HG03097 (cell line): ENCODE results near the gene HLA-DOB.

Experiments used
- ATAC-seq: cut with Tn5 transposase; IDR thresholded peaks from one replicate; pipeline ENCODE4 v1.9.1; 2021; ENCODE audit not compliant: unreplicated experiment, low FRiP score

Gene HLA-DOB

DNA sequence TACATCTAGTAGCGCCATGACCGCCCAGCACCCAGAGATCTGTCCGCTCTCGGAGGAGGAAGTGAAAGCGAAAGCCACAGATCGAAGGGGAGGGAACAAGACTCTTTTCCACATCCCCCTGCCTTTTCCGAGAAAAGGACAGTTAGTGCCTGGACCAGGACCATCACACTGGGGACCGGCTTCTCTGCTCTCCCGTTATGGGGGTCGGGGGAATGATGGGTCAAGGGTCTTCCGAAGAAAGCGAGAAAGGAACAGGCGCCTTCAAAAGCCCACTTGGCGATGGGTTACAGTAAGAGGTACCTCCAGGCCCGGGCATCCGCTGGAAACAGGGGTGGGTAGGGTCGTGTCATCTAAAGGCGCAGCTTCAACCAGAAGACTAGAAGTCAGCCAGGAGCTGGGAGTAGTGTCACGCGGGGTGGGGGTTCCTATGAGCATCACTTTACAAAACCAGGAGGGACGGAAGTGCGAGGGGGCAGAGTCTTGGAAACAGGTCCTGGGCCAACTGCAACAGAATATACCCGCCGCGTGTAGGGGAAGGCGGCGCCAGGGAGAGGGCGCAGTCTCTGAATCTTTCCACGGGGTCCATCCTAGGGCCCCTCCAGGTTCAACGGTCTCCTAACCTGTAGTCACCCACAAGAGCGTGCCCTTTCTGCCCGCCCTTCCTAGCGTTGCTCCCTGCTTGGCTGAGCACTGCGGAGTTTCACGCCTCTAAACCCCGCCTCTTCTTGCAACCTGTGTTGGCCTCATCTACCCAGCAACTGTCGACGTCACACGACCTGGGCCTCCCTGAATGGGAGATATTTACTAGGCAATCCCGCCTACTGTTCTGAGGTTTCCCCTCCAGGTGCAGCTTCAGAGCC is 27.4 kb upstream of the HLA-DOB start, which contains the start of gene PSMB8:
TSS of gene PSMB8 (minus strand) at position 69 of the 860 bp plus-strand sequence. CDS start at position 18, 51 bp downstream.
- peak; percentile 76 for ATAC-seq

DNA sequence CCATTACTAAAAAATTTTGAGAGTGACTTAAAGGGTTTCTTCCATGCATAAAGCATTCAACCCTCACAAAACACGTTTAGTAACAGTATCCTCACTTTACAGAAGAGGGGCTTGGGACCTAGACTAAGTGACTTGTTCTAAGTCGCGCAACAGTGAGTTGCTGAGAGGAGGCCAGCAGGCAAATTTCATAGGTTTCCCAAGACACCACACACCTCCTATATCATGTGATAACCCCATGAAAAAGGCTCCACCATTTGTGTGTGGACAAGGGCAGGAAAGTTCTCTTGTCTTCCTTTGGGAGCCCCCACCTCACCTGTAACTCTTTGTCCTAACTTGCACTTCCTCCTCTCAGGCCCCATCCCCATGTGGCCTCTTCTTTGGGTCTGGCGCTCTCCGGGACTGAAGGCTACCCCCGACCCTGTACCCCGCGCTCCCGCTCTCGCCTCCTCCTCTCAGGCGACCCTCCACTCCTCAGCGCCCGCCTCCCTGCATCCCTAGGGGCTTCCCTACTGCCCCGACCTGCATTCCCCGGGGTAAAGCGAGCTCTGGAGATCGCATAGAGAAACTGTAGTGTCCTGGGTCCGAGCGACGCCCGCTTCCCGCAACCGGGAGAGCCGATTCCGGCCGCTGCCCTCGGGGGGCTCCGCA is 26.7 kb upstream of the HLA-DOB start:
- no peak for ATAC-seq

DNA sequence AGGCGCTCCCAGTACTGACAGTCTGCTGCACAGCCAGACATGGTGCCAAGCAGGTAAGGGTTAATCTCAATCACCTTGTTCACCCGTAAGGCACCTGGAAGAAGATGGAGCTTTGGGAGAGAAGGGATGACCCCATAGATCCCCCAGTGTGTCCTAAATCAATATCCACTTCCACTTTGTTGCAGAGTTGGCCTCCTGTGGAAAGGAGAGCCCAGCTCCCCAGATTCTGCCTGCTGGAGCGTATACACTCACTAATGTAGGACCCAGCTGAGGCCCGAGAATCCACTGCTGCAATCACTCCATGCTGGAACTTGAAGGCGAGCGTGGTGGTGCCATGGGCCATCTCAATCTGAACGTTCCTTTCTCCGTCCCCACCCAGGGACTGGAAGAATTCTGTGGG is 25.9 kb upstream of the HLA-DOB start:
- no peak for ATAC-seq

DNA sequence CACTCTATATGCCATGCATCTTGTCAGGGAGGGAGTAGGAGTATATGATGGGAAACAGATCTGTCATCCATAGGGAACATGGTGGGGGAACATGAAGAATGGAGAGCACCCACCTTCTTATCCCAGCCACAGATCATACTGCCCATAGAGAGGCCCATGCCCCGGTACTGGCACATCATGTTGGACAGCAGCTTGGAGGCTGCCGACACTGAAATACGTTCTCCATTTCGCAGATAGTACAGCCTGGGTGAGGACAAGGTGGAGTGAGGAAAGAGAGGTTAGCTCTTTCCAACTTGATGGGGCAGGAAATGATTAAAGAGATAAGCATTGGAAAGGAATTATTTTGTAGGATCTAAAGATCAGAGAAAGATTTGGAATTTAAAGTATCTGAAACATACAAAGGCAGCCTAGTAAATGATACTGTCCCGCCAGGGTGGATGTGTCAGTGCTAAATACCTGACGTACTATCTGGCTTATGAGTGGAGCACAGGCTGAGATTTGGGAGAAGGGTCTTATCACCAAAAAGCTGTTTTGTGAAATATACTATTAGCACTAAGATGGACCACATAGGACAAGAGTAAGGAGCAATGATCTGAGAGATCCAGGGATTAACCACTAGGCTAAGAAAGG is 25.3 kb upstream of the HLA-DOB start:
- ATAC-seq, result no peak

DNA sequence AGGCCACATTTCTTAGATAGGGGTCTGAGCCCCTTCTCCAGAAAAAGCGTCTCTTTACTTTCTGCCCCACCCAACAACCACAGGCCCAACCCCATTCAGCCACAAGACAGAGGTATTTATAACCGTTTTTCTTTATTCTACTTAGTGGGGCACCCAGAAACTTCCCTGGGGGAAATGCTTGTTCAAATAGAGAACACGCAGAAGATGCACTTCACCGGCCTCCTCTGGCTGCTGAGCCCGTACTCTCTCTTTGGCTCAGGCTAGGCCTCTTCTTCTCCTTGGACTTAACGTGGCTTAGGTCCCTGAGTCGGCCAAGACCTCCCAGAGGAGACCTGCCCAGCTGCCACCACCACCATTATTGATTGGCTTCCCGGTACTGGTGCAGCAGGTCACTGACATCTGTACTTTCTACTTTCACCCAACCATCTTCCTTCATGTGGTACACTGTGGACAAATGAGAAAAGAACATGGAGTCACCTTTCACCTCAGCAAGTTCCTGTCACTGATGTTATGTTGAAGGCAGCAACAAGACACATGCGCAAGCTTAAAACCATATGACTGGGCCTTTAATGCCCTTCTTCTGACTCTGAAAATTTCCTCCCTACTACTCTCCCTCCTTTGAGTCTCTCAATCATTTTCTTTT is 23.9 kb upstream of the HLA-DOB start:
- ATAC-seq, result no peak

DNA sequence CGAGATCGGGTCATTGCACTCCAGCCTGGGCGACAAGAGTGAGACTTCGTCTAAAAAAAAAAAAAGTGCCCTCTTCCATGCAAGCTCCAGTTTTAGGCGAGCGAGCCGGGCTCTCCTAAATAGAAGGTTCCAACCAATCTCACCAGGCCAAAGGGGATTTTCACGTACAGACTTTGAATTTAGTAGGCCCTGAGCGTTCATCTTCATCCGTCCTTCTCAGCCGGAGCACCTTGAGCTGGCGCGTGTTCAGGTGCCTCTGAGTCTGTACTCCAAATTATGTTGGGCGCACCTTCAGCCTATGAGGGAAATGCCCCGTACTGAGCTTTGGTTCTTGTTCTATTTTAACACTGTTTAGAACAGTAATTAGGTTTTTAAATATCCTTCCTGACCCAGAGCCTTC is 22.6 kb upstream of the HLA-DOB start:
- ATAC-seq, result no peak

DNA sequence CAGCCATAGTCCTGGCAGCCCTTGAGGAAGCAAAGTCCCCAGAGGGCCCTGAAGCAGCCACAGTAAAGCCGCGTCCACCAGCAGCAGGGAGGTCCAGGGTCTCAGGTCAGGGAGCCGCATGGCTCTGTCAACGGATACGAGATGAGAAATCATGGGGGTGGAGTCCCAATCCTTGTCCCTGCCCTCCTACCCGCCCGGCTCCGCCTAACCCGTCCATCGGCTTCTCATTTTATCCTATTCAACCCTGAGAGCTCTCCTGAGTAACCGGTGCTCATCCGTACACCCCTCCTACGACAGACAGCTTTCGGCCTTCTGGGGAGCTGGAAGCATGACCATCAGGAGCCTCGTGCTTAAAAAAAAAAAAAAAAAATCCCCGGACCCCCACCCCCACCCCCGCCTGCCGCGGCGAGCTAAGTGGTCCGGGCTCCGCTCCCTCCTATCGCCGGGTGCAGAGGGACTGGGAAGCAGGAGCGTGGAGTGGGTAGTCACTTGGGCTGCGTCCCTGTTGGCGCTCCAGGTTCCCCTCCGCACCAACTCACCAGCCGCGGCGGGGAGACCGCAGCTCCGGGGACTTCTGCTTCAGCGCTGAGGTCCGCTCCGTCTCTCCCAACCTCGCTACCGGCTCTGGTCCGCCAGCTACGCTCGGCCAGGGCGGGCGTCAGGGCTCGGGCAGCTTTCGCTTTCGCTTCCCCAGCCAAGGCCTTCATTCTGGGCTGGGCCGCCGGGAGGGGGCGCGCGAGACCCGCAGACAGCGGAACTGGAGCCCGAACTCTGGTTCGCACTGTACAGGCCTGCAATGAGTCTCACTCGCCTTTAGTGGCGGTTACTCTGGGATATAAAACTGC is 21.5 kb upstream of the HLA-DOB start, which contains the start of gene TAP2:
TSS of gene TAP2 (minus strand) at position 626 of the 845 bp plus-strand sequence. CDS start at position 120, 506 bp downstream.
- ATAC-seq, result peak; percentile 82

DNA sequence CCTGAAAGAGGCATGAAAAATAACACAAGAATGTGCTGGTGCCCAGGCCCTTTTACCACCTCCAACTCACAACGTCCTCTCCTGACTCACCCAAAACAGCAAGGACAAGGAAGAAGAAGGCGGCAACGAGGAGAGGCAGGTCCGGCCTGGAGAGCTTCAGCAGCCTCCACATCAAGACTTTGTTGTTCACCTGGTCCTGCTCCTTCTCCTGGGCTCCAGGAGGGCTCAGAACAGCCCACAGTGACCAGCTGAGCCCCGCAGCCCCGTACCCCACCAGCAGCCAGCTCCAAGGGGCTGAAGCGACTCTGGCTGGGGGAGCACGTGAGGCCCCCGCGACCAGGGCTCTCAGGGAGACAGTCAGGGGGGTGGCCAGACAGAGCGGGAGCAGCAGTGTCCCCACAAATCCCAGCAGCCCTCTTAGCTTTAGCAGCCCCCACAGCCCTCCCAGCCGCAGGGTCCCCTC is 20.9 kb upstream of the HLA-DOB start:
- no peak for ATAC-seq

DNA sequence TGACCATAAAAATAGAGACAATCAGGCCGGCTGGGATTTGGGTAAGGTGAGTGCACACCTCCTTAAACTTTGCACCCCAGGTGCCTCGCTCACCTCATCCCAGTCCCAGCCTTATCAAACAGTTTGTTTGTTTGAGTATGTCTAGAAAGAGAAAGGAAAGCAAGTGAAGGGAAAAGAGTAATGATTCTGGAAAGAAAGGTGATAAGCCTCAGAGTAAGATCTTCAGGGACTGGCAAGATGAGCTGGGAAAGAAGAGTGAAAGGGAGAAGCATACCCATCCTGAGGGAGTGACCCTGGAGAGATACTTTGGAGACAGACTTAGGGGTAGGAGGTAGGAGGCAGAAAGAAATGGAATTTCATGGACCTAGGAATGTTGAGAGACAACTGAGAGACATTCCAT is 20.1 kb upstream of the HLA-DOB start:
- ATAC-seq, result no peak

DNA sequence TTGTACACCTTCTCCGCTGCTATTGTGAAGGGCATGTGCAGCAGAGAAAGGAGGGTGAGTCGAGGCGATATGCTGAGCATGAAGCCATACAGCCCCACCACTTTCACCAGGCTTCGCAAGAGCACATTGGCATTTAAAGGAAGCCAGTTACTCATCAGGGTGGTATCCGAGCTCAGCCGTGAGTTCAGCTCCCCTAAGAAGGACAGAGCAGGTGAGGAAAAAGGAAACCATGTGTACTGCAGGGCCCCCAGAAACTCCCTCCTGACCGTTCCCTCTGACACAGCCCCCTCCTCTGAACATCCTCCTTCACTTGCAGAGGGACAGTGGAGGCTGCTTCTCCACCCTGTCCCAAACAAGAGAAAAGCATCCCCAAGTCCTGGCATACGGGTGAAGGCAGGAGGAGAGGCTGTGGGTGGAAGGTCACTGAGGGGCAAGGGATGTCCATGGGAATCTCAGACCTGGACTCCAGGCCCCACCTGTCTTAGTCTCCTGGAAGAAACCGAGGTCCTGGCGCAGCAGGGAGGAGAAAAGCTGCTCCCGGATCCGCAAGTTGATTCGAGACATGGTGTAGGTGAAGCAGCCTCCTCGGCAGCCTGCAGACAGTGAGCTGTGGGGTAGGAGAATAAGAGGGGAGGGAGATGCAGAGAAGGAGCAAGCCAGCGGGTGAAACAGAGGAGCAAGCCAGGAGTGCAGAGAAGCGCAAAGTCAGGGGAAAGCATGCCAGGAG is 18.5 kb upstream of the HLA-DOB start:
- no peak for ATAC-seq

DNA sequence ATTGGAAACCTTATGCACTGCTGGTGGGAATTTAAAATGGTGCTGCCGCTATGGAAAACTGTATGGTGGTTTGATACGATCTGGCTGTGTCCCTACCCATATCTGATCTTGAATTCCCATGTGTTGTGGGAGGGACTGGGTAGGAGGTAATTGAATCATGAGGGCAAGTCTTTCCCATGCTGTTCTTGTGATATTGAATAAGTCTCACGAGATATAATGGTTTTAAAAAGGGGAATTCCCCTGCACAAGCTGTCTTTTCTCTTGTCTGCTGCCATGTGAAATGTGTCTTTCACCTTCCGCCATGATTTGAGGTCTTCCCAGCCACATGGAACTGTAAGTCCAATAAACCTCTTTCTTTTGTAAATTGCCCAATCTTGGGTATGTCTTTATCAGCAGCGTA is 16.9 kb upstream of the HLA-DOB start:
- ATAC-seq, result no peak

DNA sequence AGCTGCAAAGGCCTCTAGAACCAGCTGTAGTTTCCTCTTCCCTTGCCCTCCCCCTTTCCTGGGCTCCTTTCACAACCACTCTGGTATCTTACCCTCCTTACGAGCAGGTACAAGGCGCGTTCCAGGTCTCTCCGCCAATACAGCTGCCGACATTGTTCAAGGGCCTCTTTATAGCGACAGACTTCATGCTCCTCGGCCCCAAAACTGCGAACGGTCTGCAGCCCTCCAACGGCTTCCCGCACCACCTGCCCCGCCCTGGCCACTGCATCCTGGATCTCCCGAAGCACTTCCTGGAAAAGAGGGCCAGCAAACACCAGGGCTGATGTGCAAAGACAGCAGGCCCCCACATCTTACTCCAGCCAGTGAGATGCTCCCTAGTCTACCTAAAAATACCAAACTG is 15.7 kb upstream of the HLA-DOB start:
- no peak for ATAC-seq

DNA sequence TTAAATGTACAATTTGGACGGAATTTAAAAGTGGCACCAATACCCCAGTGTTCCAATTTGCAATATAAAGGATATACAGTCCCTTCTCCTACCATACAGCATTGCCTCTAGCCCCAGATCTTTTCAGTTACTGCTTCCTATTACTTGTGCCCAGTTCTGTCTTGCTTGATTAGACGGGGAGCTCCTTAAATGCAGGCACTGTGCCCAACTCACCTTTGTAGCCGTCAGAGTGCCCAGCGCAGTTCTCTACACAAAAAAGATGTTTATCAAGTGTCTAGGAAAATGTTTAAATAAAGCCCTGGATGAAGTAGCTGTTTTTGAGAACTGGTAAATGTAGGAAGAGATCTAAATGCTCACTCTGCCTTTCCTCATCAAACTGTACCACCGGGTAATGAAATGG is 14.1 kb upstream of the HLA-DOB start:
- ATAC-seq, result no peak

DNA sequence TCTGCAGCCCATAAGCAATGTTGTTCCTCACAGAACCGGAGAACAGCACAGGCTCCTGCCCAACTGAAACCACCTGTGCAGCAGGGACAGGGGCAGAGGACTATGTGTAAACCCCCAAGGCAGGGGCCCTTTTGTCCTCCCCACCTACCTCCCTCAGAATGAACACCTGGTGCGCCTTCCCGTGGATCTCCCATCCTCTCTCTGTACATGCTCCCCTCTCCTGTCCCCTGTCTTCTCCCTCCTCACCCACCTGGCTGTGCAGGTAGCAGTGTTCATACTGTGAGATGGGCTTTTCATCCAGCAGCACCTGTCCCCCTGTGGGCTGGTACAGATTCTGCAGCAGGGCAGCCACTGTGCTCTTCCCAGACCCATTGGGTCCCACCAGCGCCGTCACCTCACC is 13.2 kb upstream of the HLA-DOB start:
- no peak for ATAC-seq

DNA sequence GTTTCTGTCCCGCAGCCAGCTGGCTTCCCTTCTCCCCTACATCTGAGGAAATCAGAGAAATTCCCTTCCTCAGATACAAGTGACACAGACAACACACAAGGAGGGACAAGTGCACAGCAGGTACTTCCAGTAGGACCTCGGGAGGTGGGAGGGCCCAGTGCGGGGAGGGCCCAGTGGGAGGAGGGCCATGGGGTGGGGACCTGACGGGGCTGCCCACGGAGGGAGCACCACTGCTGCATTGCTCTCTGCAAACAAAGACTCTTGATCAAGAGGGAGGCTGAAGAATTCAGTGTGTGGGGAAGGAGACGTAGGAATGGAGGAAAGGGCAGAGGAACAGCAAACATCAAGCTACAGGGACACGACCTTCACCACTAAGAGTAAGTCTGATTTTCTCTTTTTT is 12.7 kb upstream of the HLA-DOB start:
- ATAC-seq, result no peak

DNA sequence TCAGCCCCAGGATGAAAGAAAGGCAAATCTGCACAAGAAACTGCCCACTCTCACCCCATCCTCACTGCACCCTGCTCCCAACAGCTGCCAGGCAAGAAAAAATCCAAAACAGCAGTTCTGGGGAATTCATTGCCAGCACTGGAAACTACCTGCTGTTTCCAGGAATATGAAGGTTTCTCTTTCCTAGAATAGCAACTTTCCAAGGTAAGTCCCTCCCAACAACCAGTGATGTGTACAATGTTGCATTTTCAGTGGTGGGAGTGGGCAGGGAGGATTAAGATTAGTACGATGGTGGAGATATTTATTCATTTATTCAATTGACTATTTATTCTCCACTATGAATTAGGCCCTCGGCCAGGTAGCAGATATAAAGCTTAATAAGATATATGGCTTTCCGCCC is 10.2 kb upstream of the HLA-DOB start:
- no peak for ATAC-seq

DNA sequence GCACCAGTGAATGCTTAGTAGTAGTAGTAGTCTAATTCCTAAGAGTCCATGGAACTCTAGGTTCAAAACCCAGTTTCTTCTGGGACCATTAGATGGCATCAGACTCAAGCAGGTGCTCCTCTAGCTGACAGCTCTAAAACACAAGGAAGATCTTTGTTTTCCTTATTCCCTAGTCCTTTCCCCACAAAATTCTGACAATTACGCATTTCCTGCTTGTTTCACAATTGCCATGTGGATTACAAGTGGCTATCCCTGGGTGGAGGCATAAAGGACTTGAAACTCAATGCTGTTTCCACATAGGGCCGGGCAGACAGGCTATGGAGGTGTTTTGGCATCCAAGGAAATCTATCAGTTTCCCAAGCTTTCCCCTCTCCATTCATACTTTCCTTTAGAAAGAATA is 9.2 kb upstream of the HLA-DOB start:
- no peak for ATAC-seq

DNA sequence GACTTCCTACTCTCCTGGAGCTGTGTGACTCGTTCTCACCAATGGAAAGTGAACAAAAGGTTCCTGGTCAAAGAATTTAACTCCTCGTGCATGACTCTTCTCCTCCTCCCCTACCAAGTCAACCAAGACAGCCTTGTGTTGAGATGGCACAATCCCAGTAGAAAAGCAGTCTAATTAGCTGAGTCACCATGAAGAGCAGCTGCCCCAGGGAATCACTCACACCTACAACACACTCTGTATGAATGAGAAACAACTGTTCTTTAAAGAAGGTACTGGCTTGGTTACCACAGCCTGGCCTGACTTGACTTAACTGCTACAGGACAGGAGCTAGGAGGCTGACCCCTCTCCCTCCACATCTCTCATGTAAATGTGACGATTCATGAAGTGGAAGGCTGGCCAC is 2.9 kb upstream of the HLA-DOB start:
- ATAC-seq, result no peak

DNA sequence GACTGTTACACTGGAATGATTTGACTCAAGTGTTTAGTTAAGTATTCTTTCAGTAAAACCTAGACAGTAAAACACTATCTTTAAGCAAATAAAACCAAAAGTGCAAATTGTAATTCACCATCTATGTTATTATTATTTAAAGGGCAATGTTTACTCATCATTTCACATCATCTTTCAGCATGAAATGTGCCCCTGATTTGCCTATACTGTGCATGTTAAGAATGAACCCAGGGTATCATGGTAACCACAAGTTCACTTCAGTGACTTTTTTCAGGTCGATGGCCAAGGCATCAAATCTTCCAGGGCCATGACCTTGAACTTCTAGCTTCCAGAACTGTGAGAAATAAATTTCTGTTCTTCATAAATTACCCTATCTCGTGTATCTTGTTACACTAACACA is 2.1 kb upstream of the HLA-DOB start:
- ATAC-seq, result no peak
